OCI-LY1 (cell line): ENCODE measurements around the gene DEFB131B.
"Not testable (repeated sequence)": the region's sequence is repeated elsewhere in the genome, so short reads cannot be mapped to it uniquely, and the experiment has no call there.

Experiments used
- EZH2 ChIP-seq: fragments of 200-600 bp; sonication (generic), shearing (Covaris generic); IDR thresholded peaks from 2 replicates; pipeline ENCODE4 v1.8.0; 2017; ENCODE audit warnings: borderline replicate concordance, mixed run types, mild to moderate bottlenecking, antibody characterized with exemption, low read length, moderate library complexity, mixed read lengths
- TF ChIP-seq, protein P1 (sequence below): fragments of 200-600 bp; sonication (generic), shearing (Covaris generic); IDR thresholded peaks from 2 replicates; pipeline ENCODE4 v1.5.1; 2017; ENCODE audit warnings: mild to moderate bottlenecking, antibody characterized with exemption, low read length, moderate library complexity, mixed read lengths

DNA sequence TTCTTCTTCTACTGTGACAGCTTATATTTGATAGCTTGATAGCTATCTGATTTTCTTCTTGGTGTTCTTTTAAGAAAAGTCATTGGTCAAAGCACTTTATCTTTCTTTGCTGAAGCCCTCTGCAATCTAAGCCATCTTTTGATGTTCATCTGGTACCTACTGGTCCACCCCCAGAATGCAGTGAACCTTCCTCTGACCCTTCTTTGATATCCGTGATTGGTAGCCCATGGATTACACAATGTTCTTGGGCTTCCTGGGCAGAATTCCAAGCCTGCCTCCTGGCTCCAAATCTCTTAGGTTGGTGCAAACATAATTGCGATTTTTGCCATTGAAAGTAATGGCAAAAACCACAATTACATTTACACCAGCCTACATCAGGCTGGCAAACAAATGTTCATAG lies 2.0 kb upstream of the DEFB131B start:
- TF ChIP-seq, protein P1, sequence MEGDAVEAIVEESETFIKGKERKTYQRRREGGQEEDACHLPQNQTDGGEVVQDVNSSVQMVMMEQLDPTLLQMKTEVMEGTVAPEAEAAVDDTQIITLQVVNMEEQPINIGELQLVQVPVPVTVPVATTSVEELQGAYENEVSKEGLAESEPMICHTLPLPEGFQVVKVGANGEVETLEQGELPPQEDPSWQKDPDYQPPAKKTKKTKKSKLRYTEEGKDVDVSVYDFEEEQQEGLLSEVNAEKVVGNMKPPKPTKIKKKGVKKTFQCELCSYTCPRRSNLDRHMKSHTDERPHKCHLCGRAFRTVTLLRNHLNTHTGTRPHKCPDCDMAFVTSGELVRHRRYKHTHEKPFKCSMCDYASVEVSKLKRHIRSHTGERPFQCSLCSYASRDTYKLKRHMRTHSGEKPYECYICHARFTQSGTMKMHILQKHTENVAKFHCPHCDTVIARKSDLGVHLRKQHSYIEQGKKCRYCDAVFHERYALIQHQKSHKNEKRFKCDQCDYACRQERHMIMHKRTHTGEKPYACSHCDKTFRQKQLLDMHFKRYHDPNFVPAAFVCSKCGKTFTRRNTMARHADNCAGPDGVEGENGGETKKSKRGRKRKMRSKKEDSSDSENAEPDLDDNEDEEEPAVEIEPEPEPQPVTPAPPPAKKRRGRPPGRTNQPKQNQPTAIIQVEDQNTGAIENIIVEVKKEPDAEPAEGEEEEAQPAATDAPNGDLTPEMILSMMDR, result not testable (repeated sequence)
- TF ChIP-seq EZH2, result not testable (repeated sequence)
